RPMI8226 (cell line): Measurements from ENCODE around the gene FAM174B.
"Not testable (repeated sequence)": the region's sequence is repeated elsewhere in the genome, so short reads cannot be mapped to it uniquely, and the experiment has no call there.

Experiments used
- DNase-seq: peaks from one replicate; pipeline ENCODE4 v3.0.0-alpha.2; 2015

The FAM174B gene

GRCh38 chr15:92617549-92618520, 37.7 kb downstream of the FAM174B start:
- DNase-seq, result no peak

GRCh38 chr15:92616621-92617548, 38.7 kb downstream of the FAM174B start:
- DNase-seq, result no peak

GRCh38 chr15:92614791-92615785, 40.5 kb downstream of the FAM174B start:
- no peak for DNase-seq

GRCh38 chr15:92614301-92614700, 41.3 kb downstream of the FAM174B start:
- DNase-seq, result no peak

- DNase-seq, result no peak
Measured at GRCh38 chr15:92613841-92614240, 41.7 kb downstream of the FAM174B start.

- DNase-seq, result no peak
Measured at GRCh38 chr15:92612891-92613290, 42.7 kb downstream of the FAM174B start.

- DNase-seq, result peak; percentile 23
Measured at GRCh38 chr15:92611995-92612745, 43.4 kb downstream of the FAM174B start.

GRCh38 chr15:92611150-92611549, 44.4 kb downstream of the FAM174B start:
- no peak for DNase-seq

- no peak for DNase-seq
Measured at GRCh38 chr15:92610101-92610520, 45.5 kb downstream of the FAM174B start.

GRCh38 chr15:92608866-92609700, 46.5 kb downstream of the FAM174B start:
- no peak for DNase-seq

GRCh38 chr15:92606836-92607150, 48.8 kb downstream of the FAM174B start:
- DNase-seq, result not testable (repeated sequence)

- DNase-seq, result no peak
Measured at GRCh38 chr15:92606126-92606835, 49.3 kb downstream of the FAM174B start.

GRCh38 chr15:92605225-92605944, 50.2 kb downstream of the FAM174B start:
- no peak for DNase-seq

GRCh38 chr15:92603743-92604470, 51.7 kb downstream of the FAM174B start:
- DNase-seq, result no peak

- no peak for DNase-seq
Measured at GRCh38 chr15:92603278-92603677, 52.3 kb downstream of the FAM174B start.

- no peak for DNase-seq
Measured at GRCh38 chr15:92602267-92602593, 53.3 kb downstream of the FAM174B start.

GRCh38 chr15:92601592-92602266, 53.8 kb downstream of the FAM174B start:
- no peak for DNase-seq

- no peak for DNase-seq
Measured at GRCh38 chr15:92600856-92601255, 54.7 kb downstream of the FAM174B start.
